AG04449 (cell line): ENCODE results near the gene LAMA3.

ENCODE experiments used
- CTCF ChIA-PET: fragments of 350-600 bp; formaldehyde crosslinking; extraction: SDS; loops from one replicate; lab custom pipeline; 2021; ENCODE audit warnings: antibody characterized with exemption; lab: Yijun Ruan, JAX
- POLR2A ChIA-PET: fragments of 400-600, 350-600 bp; formaldehyde crosslinking; extraction: SDS; loops from one replicate; lab custom pipeline; 2020; ENCODE audit warnings: antibody characterized with exemption, inconsistent platforms; lab: Yijun Ruan, JAX
- DNase-seq: peaks from one replicate; pipeline ENCODE4 v3.0.0-alpha.2; 2010; ENCODE audit warnings: low read depth, low spot score
- H3K4me3 ChIP-seq: 2 replicates; pipeline ENCODE4 v1.5.1; 2011; ENCODE audit warnings: low read depth, mild to moderate bottlenecking, control low read depth, low read length
- TF ChIP-seq, protein P1 (sequence below): IDR thresholded peaks from one replicate; pipeline ENCODE4 v1.5.1; 2011; ENCODE audit warnings: mild to moderate bottlenecking, moderate library complexity, low read length, control low read depth, inconsistent platforms; ENCODE audit not compliant: insufficient read depth; ENCODE audit errors: missing control alignments

LAMA3 gene

DNA sequence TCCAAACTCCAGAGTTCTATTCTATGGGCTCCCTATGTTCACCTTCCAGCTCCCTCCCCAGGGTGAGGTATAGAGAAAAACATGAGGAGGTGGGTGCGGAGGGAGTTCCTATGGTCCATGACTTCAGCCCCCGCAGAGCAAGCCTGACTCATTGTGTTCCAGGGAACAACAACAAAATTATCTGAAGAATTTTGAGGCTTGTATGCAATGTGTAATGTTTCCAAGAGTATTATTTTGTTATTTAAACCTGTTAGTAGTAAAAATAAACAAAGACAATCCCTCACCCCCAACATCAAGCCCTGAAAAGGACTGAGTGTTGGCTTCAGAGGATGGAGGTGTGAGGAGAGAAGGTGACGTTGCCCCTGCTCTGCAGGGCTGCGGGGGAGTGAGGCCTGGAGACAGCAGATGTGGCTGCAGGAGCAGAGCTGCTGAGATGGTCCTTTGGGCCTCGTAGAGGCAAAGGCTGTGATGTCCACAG is 29.0 kb downstream of the LAMA3 start:
- no peak for DNase-seq
- ChIA-PET CTCF (interaction anchor here (0.9 to 1.7 kb wide), 4 partner anchors 15 to 202 kb away, joined by 3 to 8 read pairs (median 3); no protein-coding TSS in a partner anchor), POLR2A (no interaction called here)
- TF ChIP-seq, protein P1, sequence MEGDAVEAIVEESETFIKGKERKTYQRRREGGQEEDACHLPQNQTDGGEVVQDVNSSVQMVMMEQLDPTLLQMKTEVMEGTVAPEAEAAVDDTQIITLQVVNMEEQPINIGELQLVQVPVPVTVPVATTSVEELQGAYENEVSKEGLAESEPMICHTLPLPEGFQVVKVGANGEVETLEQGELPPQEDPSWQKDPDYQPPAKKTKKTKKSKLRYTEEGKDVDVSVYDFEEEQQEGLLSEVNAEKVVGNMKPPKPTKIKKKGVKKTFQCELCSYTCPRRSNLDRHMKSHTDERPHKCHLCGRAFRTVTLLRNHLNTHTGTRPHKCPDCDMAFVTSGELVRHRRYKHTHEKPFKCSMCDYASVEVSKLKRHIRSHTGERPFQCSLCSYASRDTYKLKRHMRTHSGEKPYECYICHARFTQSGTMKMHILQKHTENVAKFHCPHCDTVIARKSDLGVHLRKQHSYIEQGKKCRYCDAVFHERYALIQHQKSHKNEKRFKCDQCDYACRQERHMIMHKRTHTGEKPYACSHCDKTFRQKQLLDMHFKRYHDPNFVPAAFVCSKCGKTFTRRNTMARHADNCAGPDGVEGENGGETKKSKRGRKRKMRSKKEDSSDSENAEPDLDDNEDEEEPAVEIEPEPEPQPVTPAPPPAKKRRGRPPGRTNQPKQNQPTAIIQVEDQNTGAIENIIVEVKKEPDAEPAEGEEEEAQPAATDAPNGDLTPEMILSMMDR: no peak
- H3K4me3 ChIP-seq: no peak overlapping the region

DNA sequence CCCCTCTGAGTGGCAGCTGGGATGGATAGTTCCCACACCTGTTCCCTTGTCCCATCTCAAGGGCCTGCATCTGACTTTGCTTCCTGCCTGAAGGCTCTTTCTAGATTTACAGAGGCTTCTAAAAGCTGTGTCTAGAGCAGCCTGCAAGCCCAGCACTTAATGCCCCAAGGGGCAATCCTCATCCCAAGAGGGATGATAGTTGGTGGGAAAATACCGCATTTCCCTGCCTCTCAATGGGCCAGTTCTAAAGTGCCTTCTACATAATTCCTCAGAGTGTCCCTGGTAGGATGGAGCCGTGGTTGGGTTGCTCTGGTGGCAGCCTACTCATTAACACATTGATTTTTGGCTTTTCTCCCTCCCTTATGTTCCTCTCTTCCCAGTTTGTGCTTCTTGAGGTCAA is 29.5 kb downstream of the LAMA3 start:
- ChIA-PET POLR2A (no interaction called here), CTCF (interaction anchor here (1.1 to 2.0 kb wide), 5 partner anchors 15 to 202 kb away, joined by 3 to 7 read pairs (median 3); no protein-coding TSS in a partner anchor)
- H3K4me3 ChIP-seq: no peak overlapping the region
- DNase-seq: no peak
- TF ChIP-seq, protein P1: no peak

DNA sequence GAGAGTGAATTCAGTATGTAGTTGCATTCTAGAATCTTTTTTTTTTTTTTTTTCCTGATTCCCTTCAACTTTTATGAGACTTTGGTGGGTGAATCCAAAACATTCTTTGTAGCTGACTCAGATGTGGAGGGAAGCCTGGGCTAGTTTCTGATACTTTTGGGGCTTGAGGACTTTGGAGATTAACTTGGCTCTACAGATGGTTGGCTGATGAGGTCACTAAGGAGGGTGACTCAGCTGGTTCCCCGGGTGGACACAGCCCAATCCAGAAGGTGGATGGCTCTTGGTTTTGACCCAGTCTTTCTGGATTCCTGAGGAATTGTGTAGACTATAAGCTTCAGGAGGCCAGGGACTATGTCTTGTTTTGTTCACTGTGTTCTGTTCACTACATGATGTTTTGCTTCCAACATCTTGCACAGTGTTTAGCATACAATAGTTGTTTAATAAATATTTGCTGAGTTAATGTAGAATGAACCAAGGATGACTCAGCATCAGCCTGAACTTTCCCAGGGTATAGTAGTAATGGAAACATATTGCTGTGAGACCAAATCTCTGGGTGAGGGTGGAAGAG is 30.5 kb downstream of the LAMA3 start:
- H3K4me3 ChIP-seq: no peak overlapping the region
- DNase-seq: peak; percentile 93
- TF ChIP-seq, protein P1: no peak
- POLR2A ChIA-PET: interaction anchor here (0.6 kb wide), 1 partner anchor 123 kb away, joined by 4 read pairs; no protein-coding TSS in a partner anchor
- CTCF ChIA-PET: interaction anchor here (1.2 to 2.0 kb wide), 2 partner anchors 16 to 199 kb away, joined by 4 to 7 read pairs; no protein-coding TSS in a partner anchor

DNA sequence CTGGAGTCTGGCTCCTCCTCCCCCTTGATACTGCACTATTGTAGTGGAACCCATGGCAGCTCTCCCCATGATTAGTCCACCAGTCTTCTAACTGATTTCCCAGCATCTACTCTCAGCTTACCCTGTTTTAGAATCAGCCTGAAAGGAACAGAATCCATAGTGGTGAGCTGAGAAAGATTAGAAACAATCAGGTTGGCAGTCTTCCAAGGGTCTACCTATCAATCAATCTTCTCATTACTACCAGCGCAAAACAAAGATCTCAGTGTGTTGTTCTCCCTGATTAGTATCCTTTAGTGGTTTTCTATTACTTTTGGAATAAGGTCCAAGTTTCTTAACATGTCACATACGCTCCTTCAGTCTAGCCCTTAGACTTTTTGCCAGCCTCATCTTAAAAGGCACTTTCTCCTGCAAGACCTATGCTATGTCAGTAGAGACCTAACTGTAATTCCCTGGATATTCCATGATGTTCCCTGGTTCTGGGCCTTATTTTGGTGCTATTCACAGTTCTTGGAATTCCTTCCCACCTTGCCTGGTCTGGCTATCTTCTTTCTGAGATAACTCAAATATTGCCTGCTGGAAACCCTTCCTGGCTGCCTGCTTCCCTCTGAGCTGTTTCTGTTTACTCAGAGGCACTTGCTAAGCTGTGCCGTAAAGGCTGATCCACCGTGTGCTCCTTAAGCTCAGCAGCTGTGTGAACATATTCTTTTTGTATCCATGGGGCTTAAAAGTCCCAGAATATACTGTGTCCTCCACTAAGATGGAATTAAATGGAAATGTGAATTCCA is 32.6 kb downstream of the LAMA3 start:
- ChIA-PET CTCF (no interaction called here), POLR2A (no interaction called here)
- no peak for DNase-seq
- TF ChIP-seq, protein P1: no peak
- no peak overlapping the region for H3K4me3 ChIP-seq

DNA sequence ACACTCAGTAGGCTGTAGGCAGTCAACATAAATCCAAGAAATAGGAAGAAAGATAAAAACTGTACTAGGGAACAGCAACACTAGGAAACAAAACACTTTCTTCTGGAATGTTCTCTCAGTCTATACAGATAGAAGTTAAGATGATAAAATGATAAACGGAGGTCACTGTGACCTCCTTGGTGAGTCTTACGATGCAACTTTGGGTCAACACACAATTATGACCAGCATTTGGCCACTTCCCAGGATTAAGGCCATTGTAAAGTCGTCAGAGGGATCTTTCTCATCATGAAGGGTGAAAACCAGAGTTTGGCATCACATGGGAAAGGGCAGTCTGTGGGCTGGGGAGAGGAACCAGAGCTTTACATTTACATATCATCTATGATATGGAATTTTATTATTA is 33.4 kb downstream of the LAMA3 start:
- ChIA-PET CTCF (no interaction called here), POLR2A (no interaction called here)
- DNase-seq: no peak
- no peak overlapping the region for H3K4me3 ChIP-seq
- TF ChIP-seq, protein P1: no peak

DNA sequence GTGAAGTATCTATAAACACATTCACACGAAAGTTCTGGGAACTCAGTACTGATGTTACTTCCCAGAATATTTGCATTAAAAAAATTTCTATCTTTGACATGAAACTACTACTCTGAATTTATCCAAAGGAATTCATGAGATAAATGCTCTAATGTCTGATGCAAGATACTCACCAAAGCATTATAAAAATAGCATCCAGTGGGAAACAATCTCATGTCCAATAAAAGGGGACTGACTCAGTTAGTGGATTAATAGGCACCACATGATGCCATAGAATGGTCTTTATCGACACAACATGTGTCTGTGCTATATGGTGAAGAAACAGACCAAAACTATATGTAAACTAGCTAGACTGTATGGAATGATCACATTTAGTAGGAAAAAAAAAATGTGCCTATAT is 33.9 kb downstream of the LAMA3 start:
- no peak overlapping the region for H3K4me3 ChIP-seq
- TF ChIP-seq, protein P1: no peak
- POLR2A ChIA-PET: no interaction called here
- CTCF ChIA-PET: no interaction called here
- DNase-seq: peak; percentile 79
